NK-92 treated with Interleukin-12 subunit alpha and Interleukin-12 subunit beta, amount 100 ng/mL, for 24 hours (cell line): ENCODE results near the gene RAD51B.
"Not testable (repeated sequence)": the region's sequence is repeated elsewhere in the genome, so short reads cannot be mapped to it uniquely, and the experiment has no call there.

Experiments
- DNase-seq: peaks from one replicate; lab custom pipeline; 2025; lab: John Stamatoyannopoulos, UW

Gene RAD51B

GRCh38 chr14:68407285-68407684 lies 587.7 kb downstream of the RAD51B start:
- DNase-seq = no peak

GRCh38 chr14:68407825-68408224 lies 588.2 kb downstream of the RAD51B start:
- no peak for DNase-seq

GRCh38 chr14:68408680-68409079 lies 589.1 kb downstream of the RAD51B start:
- DNase-seq = no peak

DNA sequence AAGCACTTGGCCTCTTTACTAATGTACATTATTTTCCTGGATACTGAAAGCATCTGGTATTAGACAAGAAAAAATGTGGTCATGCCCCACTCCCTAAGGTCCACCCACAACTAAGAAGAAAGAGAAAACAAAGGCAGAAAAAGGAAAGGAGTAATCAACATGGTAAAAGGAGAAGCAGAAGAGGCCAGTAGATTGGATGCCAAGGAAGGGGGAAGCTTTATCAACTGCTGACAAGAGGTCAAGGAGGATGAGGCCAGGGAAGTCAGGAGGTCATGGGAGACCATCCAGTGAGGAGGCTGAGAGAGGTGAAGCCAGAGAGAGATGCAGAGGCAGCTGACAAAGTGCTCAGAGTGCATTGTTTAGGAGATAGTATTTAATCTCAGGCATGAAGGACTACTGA lies 589.8 kb downstream of the RAD51B start:
- no peak for DNase-seq

- DNase-seq = no peak
These were observed 593.2 kb downstream of the RAD51B start for GRCh38 chr14:68412505-68413465.

GRCh38 chr14:68413509-68413908 lies 593.9 kb downstream of the RAD51B start:
- DNase-seq = no peak

DNA sequence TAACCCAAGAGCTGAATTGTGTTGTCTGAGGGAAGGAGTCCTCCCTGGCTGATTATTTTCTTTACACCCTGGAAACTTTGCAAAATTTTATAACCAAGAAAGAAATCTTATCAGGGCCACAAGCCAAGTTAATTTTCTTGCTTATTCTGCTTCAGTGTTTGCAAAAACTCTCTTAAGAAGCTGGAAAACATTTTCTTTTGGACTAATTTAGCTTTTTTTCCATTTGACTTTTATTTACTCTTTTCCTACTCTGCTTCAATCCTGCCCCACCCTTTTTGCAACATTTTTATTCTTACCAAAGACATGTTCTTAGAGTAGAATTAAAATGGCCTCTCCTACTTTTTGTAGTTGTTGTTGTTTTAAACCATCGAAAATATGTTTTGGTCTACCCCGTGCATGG lies 594.5 kb downstream of the RAD51B start:
- no peak for DNase-seq

- DNase-seq = no peak
These were observed 596.6 kb downstream of the RAD51B start for GRCh38 chr14:68416171-68416570.

GRCh38 chr14:68417009-68417650 lies 597.6 kb downstream of the RAD51B start:
- DNase-seq = no peak

- no peak for DNase-seq
These were observed 598.9 kb downstream of the RAD51B start for GRCh38 chr14:68418174-68419118.

DNA sequence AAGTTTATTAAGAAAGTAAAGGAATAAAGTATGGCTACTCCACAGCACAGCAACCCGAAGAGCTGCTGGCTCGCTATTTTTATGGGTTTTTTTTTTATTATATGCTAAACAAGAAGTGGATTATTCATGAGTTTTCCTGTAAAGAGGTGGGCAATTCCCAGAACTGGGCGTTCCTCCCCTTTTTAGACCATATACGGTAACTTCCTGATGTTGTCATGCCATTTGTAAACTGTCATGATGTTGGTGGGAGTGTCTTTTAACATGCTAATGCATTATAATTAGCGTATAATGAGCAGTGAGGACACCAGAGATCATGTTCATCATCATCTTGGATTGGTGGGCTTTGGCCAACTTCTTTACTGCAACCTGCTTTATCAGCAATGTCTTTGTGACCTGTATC lies 600.8 kb downstream of the RAD51B start:
- no peak for DNase-seq

- DNase-seq = no peak
These were observed 601.5 kb downstream of the RAD51B start for GRCh38 chr14:68421116-68421515.

DNA sequence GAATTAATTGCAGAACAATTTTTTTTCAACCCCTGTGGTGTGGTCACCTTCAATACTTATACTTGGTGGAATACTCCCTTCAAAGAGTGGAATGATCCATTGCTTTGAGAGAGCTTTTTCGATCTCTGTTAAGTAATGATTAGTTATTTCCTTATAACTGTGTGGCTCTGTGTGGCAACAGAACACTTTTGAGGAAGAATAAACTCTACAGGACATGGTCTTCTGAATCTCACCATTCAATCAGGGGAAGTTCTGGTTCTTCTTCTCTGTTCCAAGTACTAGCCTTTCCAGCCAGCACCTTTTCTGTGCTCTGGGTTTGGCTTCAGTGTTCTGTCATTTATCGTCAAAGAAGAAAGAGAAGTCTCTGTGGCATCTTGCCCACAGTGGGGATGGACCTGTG lies 604.1 kb downstream of the RAD51B start:
- no peak for DNase-seq

GRCh38 chr14:68424443-68425172 lies 605.0 kb downstream of the RAD51B start:
- no peak for DNase-seq

DNA sequence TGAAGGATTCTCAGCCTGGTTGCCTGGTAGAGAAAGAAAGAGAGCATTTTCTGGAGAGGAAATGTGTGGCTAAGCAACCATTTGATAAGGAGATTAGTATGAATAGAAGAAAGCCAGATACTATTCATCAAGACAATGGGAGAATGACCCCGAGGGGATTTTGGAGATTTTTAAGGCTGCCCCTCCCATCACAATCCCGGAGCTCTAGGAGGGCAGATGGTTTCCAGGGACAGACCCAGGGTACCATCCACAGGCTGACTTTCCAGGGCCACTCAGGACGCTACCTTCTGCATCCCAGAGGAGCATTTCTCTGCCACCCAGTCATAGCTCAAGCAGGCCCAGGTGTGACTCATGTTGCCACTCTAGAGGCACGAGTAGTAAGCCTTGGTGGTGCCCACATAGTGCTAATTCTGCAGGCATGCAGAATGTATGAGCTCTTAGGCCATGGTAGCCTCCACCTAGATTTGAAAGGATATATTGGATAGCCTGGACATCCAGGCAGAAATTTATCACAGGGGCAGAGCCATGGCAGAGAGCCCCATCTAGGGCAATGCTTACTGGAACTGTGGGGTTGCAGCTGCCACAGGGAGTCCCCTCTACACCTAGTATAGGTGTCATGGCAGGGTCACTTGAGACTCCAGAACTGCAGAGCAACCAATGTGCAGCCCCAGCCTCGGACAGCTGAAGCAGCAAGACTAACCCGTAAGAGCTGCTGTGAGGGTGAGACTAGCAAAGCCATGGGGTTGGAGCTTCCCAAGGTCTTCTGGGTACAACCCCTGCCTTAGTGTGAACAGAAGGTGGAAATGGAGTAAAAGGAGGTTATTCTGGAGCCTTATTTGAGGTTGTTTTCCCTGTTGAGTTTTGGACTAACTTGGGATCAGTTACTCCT lies 607.3 kb downstream of the RAD51B start:
- no peak for DNase-seq

DNA sequence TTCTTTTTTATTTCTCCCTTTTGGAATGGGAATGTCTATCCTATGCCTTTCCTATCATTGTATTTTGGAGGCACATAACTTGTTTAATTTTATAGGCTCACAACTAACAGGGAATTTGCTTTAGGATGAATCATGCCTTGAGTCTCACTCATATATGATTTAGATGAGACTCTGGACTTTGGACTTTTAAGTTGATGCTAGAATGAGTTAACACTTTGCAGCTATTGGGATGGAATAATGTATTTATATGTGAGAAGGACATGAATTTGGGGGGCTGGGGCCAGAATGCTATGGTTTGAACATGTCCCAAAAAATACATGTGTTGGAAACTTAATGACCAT lies 607.9 kb downstream of the RAD51B start:
- no peak for DNase-seq

DNA sequence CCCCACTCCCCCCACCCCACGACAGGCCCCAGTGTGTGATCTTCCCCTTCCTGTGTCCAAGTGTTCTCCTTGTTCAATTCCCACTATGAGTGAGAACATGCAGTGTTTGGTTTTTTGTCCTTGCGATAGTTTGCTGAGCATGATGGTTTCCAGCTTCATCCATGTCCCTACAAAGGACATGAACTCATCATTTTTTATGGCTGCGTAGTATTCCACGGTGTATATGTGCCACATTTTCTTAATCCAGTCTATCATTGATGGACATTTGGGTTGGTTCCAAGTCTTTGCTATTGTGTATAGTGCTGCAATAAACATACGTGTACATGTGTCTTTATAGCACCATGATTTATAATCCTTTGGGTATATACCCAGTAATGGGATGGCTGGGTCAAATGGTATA lies 609.3 kb downstream of the RAD51B start:
- DNase-seq = not testable (repeated sequence)

DNA sequence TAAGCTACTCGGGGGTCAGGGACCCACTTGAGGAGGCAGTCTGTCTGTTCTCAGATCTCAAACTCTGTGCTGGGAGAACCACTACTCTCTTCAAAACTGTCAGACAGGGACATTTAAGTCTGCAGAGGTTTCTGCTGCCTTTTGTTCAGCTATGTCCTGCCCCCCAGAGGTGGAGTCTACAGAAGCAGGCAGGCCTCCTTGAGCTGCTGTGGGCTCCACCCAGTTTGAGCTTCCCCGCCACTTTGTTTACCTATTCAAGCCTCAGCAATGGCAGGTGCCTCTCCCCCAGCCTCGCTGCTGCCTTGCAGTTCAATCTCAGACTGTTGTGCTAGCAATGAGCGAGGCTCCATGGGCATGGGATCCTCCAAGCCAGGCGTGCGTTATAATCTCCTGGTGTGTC lies 614.6 kb downstream of the RAD51B start:
- DNase-seq = not testable (repeated sequence)

DNA sequence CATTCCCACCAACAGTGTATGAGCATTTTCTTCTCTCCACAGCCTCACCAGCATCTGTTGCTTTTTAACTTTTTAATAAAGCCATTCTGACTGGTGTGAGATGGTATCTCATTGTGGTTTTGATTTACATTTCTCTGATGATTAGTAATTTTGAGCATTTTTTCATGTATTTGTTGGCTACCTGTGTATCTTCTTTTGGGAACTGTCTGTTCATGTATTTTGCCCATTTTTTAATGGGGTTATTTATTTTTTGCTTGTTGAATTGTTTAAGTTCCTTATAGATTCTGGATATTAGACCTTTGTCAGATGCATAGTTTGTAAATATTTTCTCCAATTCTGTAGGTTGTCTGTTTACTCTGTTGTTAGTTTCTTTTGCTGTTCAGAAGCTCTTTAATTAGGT lies 616.1 kb downstream of the RAD51B start:
- not testable (repeated sequence) for DNase-seq

DNA sequence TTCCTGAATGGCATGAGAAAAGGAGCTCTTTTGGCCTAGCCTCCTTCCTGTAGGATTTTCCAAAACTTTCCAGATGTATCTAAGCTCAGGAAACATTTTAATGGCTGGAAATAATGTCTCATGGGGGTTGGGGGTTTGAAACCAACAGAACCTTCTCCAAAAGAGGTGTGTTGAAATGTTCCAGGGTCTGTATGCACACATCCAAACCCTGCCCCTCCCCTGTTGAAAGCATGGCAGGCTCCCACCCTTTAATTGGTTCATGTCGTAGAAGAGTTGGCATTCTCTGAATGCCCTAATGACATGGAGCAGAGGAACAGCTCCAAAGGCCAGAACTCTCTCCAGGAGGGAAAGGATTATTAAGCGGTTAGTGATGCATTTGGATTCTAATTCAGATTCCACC lies 620.1 kb downstream of the RAD51B start:
- no peak for DNase-seq

GRCh38 chr14:68440820-68441219 lies 621.2 kb downstream of the RAD51B start:
- DNase-seq = no peak
